A549 (cell line): ENCODE data around the gene VIPR1. TPM values are rescaled to one million over a fixed set of nuclear protein-coding genes. Genes with fewer than 3 reads are reported as not detected.

Experiments used
- ATAC-seq, 2 experiments: fragments of 200-7000 bp in 1 of 2; fragments of >200 bp in 1 of 2; cut with Nextera tagmentation in 1 of 2; cut with Tn5 transposase in 1 of 2; 3 replicates each; pipeline versions ENCODE4 v1.8.0 to v1.9.1; 2018 to 2020; ENCODE audit warnings: mild to moderate bottlenecking in 1 of 2, moderate library complexity in 1 of 2
- CTCF ChIA-PET: fragments of 300-600 bp; sonication (Branson Sonifier 250); formaldehyde crosslinking; extraction: SDS; loops from one replicate; lab custom pipeline; 2021; ENCODE audit warnings: antibody characterized with exemption, inconsistent platforms; lab: Yijun Ruan, JAX
- POLR2A ChIA-PET: fragments of 350-600 bp; formaldehyde crosslinking; extraction: SDS; loops from one replicate; lab custom pipeline; 2021; ENCODE audit warnings: antibody characterized with exemption, inconsistent platforms; lab: Yijun Ruan, JAX
- DNase-seq, 2 experiments: peaks; one replicate each; pipeline versions ENCODE4 v3.0.0 to v3.0.0-alpha.2; 2011 to 2016; ENCODE audit warnings: low read depth in 1 of 2, low spot score in 1 of 2
- FAIRE-seq: peaks from 2 replicates; lab custom pipeline; 2011; peaks lifted over from hg19 to GRCh38; lab: Jason Lieb, UNC
- H3K27ac ChIP-seq, 2 experiments: fragments of >200 bp; sonication (Bioruptor Twin); formaldehyde crosslinking; 3 replicates each; pipeline ENCODE4 v1.5.1; 2016 to 2017
- H3K4me1 ChIP-seq: fragments of >200 bp; sonication (Bioruptor Twin); formaldehyde crosslinking; 3 replicates; pipeline ENCODE4 v1.6.1; 2016
- H3K4me2 ChIP-seq: fragments of >200 bp; sonication (Bioruptor Twin); formaldehyde crosslinking; 3 replicates; pipeline ENCODE4 v1.6.1; 2016
- H3K4me3 ChIP-seq: fragments of >200 bp; sonication (Bioruptor Twin); formaldehyde crosslinking; 3 replicates; pipeline ENCODE4 v1.5.1; 2016
- H3K9me3 ChIP-seq: fragments of >200 bp; sonication (Bioruptor Twin); formaldehyde crosslinking; 3 replicates; pipeline ENCODE4 v1.6.1; 2016
- BHLHE40 ChIP-seq: IDR thresholded peaks from 2 replicates; pipeline ENCODE4 v1.6.1; 2012; ENCODE audit warnings: low read depth, low read length, inconsistent platforms
- ESRRA ChIP-seq: fragments of 150-350 bp; IDR thresholded peaks from 2 replicates; pipeline ENCODE4 v1.6.1; 2014; ENCODE audit warnings: mild to moderate bottlenecking, low read length, borderline replicate concordance
- GATA3 ChIP-seq: IDR thresholded peaks from 2 replicates; pipeline ENCODE4 v1.6.1; 2012; ENCODE audit warnings: borderline replicate concordance
- HOXB13 ChIP-seq: fragments of 250-450 bp; sonication (Bioruptor Pico); IDR thresholded peaks from 2 replicates; pipeline ENCODE4 v1.5.0; 2020; ENCODE audit warnings: low read depth, mild to moderate bottlenecking, moderate library complexity
- JUNB ChIP-seq: fragments of >200 bp; sonication (Bioruptor Twin); formaldehyde crosslinking; IDR thresholded peaks from 2 replicates; pipeline ENCODE4 v1.6.1; 2016
- MAZ ChIP-seq: fragments of 150-350 bp; IDR thresholded peaks from 2 replicates; pipeline ENCODE4 v1.6.1; 2014; ENCODE audit warnings: antibody characterized with exemption, low read depth, low read length, borderline replicate concordance
- NPAS2 ChIP-seq: fragments of 250-450 bp; sonication (Bioruptor Pico); IDR thresholded peaks from 2 replicates; pipeline ENCODE4 v1.8.0; 2022; ENCODE audit warnings: mild to moderate bottlenecking, moderate library complexity, borderline replicate concordance
- RNF2 ChIP-seq: fragments of 200-600 bp; sonication (generic); IDR thresholded peaks from 2 replicates; pipeline ENCODE4 v1.6.1; 2016; ENCODE audit warnings: low read depth, mild to moderate bottlenecking, antibody characterized with exemption, moderate library complexity, borderline replicate concordance
- ZC3H11A ChIP-seq: fragments of 450-650 bp; IDR thresholded peaks from 2 replicates; pipeline ENCODE4 v1.6.1; 2014; ENCODE audit warnings: antibody characterized with exemption, mild to moderate bottlenecking
- ZSCAN20 ChIP-seq: fragments of 250-450 bp; sonication (Bioruptor Pico); IDR thresholded peaks from 2 replicates; pipeline ENCODE4 v1.8.0; 2022; ENCODE audit warnings: mild to moderate bottlenecking, moderate library complexity
- WGBS: methylation state at CpG from one replicate; pipeline ENCODE4 v1.1.6; 2017; ENCODE audit errors: missing lambda C conversion rate; 5-methylcytosine and 5-hydroxymethylcytosine counted together
- polyA plus RNA-seq, 4 experiments: library from polyadenylated mRNA; depleted of rRNA in 3 of 4; stranded (reverse); fragments of >200 nt; fragmentation: RNase III in 1 of 4; extraction: RNeasy Plus Mini Kit Qiagen cat#74134 plus additional on column Dnase treatment in 1 of 4; gene quantifications; 2 replicates in 3 of 4; 3 replicates in 1 of 4; pipeline ENCODE4 v1.2.3, GENCODE V29; 2011 to 2017
- TF ChIP-seq, protein P1 (sequence below): IDR thresholded peaks from 2 replicates; pipeline ENCODE4 v1.6.1; 2012
- TF ChIP-seq, protein P2 (sequence below): IDR thresholded peaks from 2 replicates; pipeline ENCODE4 v1.6.1; 2012
- TF ChIP-seq, protein P3 (sequence below): fragments of 150-350 bp; IDR thresholded peaks from 2 replicates; pipeline ENCODE4 v1.6.1; 2014; ENCODE audit warnings: low read depth, mild to moderate bottlenecking, low read length
- TF ChIP-seq, protein P4 (sequence below): fragments of 450-650 bp; IDR thresholded peaks from 2 replicates; pipeline ENCODE4 v1.6.1; 2014; ENCODE audit warnings: antibody characterized with exemption
- TF ChIP-seq, protein P5 (sequence below): fragments of >200 bp; sonication (Bioruptor Twin); formaldehyde crosslinking; IDR thresholded peaks from 2 replicates; pipeline ENCODE4 v1.6.1; 2016
- TF ChIP-seq, protein P6 (sequence below): IDR thresholded peaks from 2 replicates; pipeline ENCODE4 v1.6.1; 2012; ENCODE audit warnings: low read depth, borderline replicate concordance

Gene VIPR1
- polyA plus RNA-seq, 2 of the 4 experiments (the other 2 are of a cell fraction): 0.26 to 0.80 TPM

DNA sequence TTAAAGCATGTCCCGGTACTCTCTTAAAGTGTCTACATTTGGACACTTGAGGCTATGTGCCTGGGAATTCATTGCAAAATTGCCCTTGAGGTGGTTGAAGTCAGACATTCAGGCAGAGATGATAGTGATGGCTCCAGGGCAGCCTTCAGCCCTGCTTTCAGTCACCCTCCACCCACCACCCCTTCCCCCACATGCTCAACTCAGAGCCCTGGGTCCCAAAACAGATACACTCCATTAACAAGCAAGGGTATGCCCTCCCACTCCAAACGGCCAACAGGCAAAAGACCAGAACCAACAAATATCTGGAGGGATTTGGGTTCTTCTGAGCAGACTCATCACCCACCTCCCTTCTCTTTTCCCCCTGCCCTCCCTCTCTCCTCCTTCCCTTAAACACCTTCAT, 29.9 kb upstream of the VIPR1 start:
- no peaks in the 10 kb centered on the region for H3K9me3 ChIP-seq
- FAIRE-seq (no peak), DNase-seq (no peak), ATAC-seq (no peak)
- 35% methylated on average over 2 of the region's 2 CpGs for WGBS
- POLR2A ChIA-PET: no interaction called here
- H3K27ac ChIP-seq: no peak overlapping the region
- no peak overlapping the region for H3K4me2 ChIP-seq
- no peaks in the 10 kb centered on the region for H3K4me1 ChIP-seq
- CTCF ChIA-PET: interaction anchor here (1.5 kb wide), 1 partner anchor 282 kb away, joined by 3 read pairs; no protein-coding TSS in a partner anchor
- no peak overlapping the region for H3K4me3 ChIP-seq
- TF ChIP-seq ZC3H11A: no peak
- TF ChIP-seq MAZ: no peak
- TF ChIP-seq BHLHE40: no peak
- TF ChIP-seq HOXB13 (CRISPR knock-in tag): no peak
- no peak for TF ChIP-seq ZSCAN20 (CRISPR knock-in tag)
- no peak for TF ChIP-seq GATA3

DNA sequence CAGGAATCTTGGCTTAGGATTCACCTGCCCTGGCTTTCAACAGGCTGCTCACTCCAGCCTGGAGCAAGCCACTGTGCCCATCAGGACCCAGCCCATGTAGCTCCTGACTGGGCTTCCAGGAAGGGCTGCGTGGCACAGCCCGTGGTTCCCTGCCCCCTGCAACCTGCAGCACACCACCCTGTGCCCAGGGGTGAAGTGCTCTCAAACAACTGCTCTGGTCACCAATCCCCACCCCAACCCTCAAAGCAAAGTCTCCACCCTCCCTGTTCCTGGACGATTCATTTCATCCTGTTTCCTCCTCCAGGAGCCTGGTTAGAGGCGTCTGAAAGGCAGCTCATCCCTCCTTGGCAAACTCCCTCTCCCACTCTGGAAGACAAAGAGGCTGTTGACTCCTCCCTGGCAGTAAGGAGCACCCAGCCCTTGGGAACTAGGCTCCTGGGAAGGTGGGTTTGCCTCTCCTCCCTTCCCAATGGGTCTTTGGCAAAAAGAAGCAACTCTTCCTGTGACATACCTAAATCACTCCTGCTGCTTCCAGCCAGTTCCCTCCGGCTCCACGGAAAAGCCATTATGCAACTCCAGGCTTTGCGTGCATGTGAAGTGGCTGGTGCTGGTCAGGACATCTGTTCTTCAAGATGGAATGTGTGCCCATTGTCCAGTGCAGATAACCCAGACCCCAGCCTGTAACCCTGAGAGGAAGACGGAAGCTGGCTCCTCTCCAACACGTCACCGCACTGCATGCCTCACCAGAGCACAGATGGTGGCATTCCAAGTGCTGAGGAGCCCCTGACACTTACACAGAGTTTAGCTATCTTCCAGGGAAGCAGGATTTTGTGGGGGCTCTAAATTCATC, 29.1 kb upstream of the VIPR1 start:
- DNase-seq (no peak), ATAC-seq (peak; percentile 26 to 59; a peak in 3 of 6 replicates), FAIRE-seq (no peak)
- 46% methylated on average over 7 of the region's 10 CpGs for WGBS
- H3K4me2 ChIP-seq: no peak overlapping the region
- no peak overlapping the region for H3K27ac ChIP-seq
- CTCF ChIA-PET: interaction anchor here (1.5 kb wide), 1 partner anchor 282 kb away, joined by 3 read pairs; no protein-coding TSS in a partner anchor
- TF ChIP-seq, protein P1, sequence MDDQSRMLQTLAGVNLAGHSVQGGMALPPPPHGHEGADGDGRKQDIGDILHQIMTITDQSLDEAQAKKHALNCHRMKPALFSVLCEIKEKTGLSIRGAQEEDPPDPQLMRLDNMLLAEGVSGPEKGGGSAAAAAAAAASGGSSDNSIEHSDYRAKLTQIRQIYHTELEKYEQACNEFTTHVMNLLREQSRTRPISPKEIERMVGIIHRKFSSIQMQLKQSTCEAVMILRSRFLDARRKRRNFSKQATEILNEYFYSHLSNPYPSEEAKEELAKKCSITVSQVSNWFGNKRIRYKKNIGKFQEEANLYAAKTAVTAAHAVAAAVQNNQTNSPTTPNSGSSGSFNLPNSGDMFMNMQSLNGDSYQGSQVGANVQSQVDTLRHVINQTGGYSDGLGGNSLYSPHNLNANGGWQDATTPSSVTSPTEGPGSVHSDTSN: no peak
- H3K4me1 ChIP-seq: no peaks in the 10 kb centered on the region
- POLR2A ChIA-PET: no interaction called here
- no peaks in the 10 kb centered on the region for H3K9me3 ChIP-seq
- H3K4me3 ChIP-seq: no peak overlapping the region

DNA sequence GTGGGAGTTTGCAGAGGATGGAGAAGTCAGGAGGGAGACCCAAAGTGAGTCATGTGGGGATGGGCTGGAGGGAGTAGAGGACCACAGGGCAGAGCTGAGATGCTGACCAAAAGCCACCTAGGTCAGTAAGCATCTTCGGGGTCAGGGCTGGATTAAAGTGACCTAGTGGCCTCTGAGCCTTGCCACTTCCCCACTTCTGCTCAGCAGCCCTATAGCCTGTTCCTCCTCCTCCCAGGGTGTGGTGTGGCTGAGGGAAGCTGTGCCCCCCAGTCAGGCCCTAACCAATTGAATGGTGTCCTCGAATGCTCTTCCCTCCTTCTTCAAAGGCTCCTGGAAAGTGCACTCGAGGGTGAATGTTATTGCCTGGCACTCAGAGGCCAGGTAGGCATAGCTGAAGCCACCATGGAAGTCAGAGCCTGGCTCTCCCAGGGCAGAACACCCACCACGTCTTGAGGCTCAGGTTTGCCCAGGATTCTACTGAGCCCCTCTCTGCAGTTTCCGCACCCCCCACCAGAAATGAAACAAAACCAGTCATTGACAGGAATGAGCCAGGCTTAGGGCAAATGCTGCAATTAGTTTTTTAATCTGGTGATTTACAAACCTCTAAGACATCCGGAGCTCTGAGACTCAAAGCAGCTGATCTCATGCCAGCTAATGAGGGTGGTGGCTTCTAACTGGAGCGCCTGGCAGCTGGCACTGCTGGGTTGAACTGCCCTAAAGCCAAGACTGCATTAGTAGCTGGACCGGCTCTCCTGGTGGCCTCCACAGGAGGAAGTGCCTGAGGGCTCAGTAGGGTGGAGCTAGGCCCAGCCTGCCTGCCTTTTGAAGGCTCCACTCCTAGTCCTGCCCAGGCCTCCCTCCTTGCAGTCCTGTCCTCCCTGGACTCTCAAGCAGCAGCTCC, 26.0 kb upstream of the VIPR1 start:
- Histone ChIP-seq H3K9me3 (no peaks in the 10 kb centered on the region), H3K4me3 (no peak overlapping the region), H3K27ac (no peak overlapping the region), H3K4me2 (no peak overlapping the region), H3K4me1 (no peaks in the 10 kb centered on the region)
- ChIA-PET CTCF (interaction anchor here (0.9 to 1.0 kb wide), 3 partner anchors 12 to 277 kb away, joined by 3 read pairs; no protein-coding TSS in a partner anchor), POLR2A (no interaction called here)
- ATAC-seq: peak; percentile 36 to 47; a peak in 3 of 6 replicates
- no peak for DNase-seq
- no peak for TF ChIP-seq BHLHE40
- TF ChIP-seq, protein P2, sequence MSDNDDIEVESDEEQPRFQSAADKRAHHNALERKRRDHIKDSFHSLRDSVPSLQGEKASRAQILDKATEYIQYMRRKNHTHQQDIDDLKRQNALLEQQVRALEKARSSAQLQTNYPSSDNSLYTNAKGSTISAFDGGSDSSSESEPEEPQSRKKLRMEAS: no peak
- TF ChIP-seq, protein P3, sequence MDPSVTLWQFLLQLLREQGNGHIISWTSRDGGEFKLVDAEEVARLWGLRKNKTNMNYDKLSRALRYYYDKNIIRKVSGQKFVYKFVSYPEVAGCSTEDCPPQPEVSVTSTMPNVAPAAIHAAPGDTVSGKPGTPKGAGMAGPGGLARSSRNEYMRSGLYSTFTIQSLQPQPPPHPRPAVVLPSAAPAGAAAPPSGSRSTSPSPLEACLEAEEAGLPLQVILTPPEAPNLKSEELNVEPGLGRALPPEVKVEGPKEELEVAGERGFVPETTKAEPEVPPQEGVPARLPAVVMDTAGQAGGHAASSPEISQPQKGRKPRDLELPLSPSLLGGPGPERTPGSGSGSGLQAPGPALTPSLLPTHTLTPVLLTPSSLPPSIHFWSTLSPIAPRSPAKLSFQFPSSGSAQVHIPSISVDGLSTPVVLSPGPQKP: no peak
- TF ChIP-seq JUNB: no peak
- TF ChIP-seq, protein P1: no peak
- no peak for TF ChIP-seq ESRRA
- TF ChIP-seq, protein P4, sequence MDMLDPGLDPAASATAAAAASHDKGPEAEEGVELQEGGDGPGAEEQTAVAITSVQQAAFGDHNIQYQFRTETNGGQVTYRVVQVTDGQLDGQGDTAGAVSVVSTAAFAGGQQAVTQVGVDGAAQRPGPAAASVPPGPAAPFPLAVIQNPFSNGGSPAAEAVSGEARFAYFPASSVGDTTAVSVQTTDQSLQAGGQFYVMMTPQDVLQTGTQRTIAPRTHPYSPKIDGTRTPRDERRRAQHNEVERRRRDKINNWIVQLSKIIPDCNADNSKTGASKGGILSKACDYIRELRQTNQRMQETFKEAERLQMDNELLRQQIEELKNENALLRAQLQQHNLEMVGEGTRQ: no peak
- no peak for TF ChIP-seq RNF2
- TF ChIP-seq, protein P5, sequence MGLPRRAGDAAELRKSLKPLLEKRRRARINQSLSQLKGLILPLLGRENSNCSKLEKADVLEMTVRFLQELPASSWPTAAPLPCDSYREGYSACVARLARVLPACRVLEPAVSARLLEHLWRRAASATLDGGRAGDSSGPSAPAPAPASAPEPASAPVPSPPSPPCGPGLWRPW: no peak
- TF ChIP-seq, protein P6, sequence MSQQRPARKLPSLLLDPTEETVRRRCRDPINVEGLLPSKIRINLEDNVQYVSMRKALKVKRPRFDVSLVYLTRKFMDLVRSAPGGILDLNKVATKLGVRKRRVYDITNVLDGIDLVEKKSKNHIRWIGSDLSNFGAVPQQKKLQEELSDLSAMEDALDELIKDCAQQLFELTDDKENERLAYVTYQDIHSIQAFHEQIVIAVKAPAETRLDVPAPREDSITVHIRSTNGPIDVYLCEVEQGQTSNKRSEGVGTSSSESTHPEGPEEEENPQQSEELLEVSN: no peak
- TF ChIP-seq NPAS2 (CRISPR knock-in tag): no peak
- WGBS: 43% methylated on average over 5 of the region's 8 CpGs
- FAIRE-seq: no peak
